Measurements from ENCODE around the gene SPRED2.

The SPRED2 gene

GRCh38 chr2:65415091-65415490 is 17.3 kb downstream of the SPRED2 start:
- DNase-seq (ENCODE audit: low spot score), result no peak

GRCh38 chr2:65413610-65414009 is 18.8 kb downstream of the SPRED2 start:
- no peak for DNase-seq (ENCODE audit: low spot score)

GRCh38 chr2:65413106-65413505 is 19.3 kb downstream of the SPRED2 start:
- DNase-seq (ENCODE audit: low spot score), result no peak

DNA sequence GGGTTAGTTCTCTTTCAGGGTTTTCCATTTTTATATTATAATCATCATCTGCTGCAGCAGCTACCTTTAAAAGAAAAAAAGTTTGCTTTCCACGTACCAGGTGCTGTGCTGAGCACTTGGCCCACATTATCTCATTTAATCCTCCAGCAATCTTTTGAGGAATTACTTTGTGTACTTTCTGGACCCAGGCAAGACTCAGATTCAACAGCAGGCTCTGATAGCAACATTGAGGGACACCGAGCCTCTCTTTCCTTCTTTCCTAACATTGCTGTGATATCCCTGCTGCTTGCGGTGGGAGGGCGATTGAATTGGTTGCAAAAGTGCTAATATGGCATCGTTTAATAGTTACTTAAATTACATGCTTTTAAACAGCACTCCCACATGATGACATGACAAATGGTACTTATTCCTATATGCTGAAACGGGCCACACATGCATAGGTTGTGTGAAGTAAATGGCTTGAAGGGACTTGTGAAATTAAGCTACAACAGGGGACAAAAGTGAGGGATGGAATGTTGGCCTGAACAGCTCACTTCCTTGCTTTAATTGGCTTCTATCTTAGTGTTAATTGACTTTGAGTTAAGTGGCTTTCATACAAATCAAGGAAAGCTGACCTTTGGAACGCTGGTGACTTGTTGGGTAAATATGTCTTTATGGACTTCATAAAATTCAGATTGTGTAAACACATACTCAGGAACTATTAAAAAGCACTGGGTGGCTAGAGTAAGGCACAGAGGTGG is 21.2 kb downstream of the SPRED2 start:
- peak; percentile 34 for DNase-seq (ENCODE audit: low spot score)

- no peak for DNase-seq (ENCODE audit: low spot score)
Observed at GRCh38 chr2:65409045-65409444, 23.4 kb downstream of the SPRED2 start.

DNA sequence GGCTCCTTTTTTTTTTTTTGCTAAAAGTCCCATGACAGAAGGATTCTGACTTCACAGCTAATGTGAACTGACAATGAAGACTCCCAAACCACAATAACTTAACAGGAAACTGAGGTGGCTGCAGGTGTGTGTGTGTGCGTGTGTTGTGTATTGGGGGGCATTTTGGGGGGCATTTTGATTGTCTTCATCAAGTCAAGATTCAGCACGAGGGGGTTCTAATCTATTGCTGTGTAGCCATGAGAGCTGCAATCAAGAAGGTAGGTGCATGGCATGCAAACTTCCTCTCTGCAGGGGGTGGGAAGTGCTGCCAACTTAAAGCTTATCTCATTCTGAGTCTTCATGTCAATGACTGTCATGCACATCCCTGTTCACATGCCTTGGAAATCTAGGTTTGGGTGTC is 25.2 kb downstream of the SPRED2 start:
- no peak for DNase-seq (ENCODE audit: low spot score)

DNA sequence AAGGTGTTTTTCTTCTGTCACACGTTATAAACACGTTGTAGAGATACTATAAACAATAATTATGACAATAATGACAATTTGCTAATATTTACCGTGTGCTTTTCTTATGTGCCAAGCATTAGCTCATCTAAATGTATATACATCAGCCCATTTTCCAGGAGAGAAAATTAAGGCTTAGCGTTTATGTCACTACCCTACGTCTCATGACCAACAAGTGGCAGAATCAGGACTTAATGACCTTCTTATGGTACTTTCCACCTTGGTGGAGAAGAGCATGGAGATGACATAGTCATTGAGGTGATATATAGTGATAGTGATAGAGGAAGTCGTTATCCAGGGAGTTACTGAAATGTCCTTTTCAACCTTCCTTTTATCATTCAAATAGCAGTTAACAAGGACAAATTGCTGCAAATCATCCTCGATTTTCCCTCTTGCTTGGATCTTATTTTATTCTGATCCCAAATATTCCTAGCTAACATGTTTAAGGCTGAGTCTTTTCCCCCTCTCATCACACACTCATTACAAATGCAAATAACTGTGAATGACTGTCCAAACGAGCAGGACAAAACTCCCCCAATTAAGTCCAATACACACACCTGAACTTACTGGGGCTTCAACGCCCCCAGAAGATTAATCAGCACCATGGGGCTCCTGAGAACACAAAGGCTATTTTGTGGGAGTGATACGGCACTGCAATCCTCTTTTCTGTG is 27.3 kb downstream of the SPRED2 start:
- no peak for DNase-seq (ENCODE audit: low spot score)

DNA sequence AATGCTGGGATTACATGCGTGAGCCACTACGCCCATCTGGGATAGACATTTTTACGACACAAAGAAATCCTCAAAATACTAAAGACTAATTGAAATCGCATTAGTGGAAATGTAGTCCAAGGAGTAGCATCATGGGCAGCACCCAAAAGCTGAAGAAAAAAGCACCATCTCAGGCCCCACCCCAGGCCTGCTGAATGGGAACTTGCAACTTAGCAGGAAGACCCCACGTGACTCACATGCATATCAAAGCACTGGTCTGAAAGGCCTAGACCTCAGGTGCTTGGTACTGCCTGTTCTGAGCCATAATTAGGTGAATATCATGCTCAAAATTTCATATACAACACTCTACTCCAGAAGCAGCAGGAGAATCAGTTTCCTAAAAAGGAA is 28.9 kb downstream of the SPRED2 start:
- no peak for DNase-seq (ENCODE audit: low spot score)

DNA sequence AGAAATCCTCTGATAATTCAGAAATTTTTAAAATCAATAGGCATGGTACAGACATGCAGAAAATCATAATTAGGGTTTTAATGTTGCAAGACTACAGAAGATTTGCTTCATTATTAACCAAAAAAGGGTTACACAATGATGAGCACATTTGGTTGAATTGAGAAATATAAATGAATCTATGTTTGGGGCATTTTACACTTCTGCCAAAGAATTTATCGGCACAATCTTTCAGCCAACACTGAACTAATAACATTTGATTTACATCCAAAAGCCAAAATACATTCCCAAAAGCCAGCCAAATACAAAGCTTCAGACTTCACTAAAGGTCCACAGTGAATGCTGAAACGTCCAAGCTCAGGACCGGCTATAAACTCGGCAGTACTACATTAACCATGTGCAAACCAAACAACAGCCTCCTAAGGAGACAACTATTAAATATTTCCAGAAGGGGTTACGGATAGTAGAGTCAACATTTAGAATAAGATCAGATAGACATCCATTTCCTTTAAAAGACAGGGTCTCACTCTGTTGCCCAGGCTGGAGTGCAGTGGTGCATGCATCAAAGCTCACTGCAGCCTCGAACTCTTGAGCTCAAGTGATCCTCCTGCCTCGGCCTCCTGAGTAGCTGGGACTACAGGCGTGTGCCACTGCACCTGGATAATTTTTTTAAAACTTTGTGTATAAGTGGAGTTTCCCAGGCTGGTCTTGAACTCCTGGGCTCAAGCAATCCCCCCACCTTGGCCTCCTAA is 29.4 kb downstream of the SPRED2 start:
- no peak for DNase-seq (ENCODE audit: low spot score)

DNA sequence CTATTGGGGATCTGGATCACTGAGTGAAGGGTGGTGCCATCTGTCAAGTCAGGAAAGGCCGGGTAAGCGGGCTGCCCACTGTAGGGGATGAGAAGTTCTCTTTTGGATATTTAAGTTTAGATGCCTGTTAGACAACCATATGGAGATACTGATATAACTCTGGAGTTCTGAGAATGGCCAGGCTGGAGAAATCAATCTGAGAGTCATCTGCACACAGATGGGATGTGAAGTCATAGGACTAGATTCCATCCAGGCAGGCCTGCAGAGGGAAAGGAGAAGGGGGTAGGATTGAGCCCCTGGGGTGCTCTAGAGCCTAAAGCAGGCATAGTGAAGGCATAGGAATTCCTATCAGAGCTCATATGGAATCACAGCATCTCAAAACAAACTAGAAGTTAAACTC is 30.1 kb downstream of the SPRED2 start:
- DNase-seq (ENCODE audit: low spot score), result no peak

- DNase-seq (ENCODE audit: low spot score), result no peak
Observed at GRCh38 chr2:65397122-65397521, 35.3 kb downstream of the SPRED2 start.

GRCh38 chr2:65396348-65397026 is 35.9 kb downstream of the SPRED2 start:
- no peak for DNase-seq (ENCODE audit: low spot score)

- DNase-seq (ENCODE audit: low spot score), result no peak
Observed at GRCh38 chr2:65395621-65396347, 36.6 kb downstream of the SPRED2 start.

- DNase-seq (ENCODE audit: low spot score), result no peak
Observed at GRCh38 chr2:65393743-65394422, 38.5 kb downstream of the SPRED2 start.

DNA sequence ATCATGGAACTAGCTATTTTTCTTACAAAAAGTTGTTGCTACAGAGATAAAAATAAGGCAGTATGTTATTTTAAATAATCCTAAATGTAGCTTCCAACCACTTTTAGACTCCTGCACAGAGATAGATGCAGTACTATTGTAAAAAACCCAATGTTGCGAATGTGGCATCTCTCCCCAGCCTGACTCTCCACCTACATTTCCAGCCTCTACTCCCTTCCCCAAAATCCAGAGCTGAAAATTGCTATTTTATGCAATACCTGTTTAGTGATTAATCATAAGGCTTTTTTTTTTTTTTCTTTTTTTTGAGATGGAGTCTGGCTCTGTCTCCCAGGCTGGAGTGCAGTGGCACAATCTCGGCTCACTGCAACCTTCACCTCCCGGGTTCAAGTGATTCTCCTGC is 39.4 kb downstream of the SPRED2 start:
- DNase-seq (ENCODE audit: low spot score), result no peak

DNA sequence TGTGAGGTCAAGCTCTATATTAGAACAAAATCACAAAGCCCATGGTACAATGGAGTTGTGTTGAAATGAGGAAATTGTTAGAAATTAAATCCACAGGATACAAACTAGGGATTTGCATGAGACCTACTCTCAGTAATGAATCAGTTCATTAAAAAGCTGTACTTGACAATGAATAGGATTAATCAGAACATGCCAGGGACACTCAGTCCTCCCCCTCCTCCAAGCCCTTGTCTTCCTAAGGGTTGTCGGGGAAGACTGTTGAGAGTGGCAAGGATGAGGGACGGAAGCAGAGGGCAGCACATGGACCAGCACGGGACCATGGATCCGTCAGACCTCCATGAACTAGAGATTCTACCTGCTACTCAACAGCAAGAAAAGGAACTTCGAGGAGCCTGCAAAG is 39.8 kb downstream of the SPRED2 start:
- DNase-seq (ENCODE audit: low spot score), result no peak

DNA sequence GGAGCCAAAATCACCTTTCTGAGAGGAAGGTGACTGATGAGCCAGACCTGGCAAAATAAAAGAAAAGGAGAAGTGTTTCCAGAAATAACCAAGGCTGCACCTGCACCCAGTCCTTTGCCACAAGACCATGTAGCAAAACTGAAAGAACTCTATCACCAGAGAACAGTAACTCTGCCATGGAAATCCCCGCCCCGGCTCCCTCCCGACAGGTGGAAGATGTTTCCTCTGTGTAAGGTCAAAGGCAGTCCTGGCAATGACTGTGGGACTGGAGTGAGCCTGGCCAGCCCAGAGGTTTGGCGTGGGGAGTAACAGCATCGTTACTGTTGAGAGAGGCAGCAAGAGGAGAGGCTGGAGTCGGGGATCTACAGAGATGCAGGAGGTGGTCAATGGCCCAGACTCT is 42.3 kb downstream of the SPRED2 start:
- DNase-seq (ENCODE audit: low spot score), result no peak

DNA sequence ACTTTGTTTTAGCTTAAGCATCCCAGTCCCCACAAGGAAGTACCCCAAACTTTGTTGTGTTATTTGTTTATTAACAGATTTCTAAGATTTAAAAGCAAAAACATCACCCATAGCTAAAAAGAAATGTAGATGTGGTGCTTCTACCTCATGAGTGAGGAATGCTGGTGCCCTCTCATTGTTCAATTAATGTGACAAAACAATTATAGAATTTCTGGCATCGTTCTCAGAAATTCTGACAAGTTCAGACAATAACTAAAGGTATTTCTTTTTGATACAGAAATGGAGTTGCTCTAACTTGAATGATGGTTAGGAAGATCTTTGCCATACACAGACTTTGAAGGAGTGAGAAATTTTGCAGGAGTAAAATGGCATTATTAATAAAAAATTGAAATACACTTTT is 42.9 kb downstream of the SPRED2 start:
- no peak for DNase-seq (ENCODE audit: low spot score)

DNA sequence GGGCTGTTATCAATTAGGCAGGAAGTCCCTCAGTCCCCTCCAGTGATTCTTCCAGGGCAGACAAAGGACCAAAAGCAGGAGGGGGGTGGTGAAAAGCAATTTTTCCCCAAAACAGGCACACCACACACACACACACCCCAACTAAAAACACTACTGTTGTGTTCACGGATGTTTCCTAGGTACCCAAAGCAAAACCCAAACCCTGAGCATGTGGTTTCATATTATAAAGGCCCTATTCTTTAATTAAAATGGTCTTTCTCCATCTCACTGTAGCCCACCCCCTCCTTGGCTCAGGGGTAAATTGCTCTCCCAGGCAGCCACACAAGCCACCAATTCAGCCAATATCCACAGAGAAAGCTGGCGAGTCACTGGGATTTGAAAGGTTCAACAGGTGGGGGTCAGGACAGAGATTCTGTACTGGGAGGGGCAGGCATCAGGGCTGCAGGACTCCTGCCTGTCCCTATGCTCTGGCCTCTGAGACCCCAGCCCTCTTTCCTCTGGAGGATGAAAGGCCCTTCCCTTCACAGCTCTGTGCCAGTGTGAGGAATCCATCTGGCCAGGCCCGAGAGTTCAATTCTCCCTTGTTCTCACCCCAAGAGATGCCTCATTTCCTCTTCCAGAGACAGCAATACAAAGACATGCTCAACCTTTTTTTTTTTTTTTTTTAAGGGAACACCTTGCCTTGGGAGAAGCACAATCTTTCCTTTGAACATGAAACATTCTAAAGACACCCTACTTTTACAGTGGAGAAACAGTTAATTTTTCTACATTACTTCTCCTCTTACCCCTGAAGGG is 43.6 kb downstream of the SPRED2 start:
- DNase-seq (ENCODE audit: low spot score), result no peak

DNA sequence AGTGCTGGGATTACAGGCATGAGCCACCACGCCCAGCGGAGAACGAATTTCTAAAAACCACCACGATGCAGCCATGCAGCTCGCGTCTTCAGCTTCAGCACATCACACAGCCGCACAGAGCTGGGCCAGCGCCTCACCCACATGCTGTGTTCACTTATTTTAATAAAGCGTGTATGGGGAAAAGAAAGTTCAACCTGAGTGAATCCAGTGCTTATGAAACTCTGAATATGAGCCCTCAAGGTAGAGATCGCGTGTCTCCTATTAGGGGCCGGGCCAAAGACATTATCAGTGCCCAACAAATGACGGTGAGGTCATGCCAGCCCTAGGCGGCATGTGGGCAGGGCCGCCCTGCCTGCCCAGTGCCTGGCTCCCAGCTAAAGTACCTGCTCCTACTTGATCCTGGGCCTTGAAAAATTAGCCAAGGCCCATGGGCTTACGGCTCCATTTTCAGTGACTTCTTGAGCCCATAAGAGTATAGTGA is 44.3 kb downstream of the SPRED2 start:
- no peak for DNase-seq (ENCODE audit: low spot score)

All from SW480 (cell line).